K562 (cell line): Measurements from ENCODE around the gene CARMIL3.

Source experiments
- ARHGAP35 ChIP-seq: fragments of 450-650 bp; IDR thresholded peaks from 2 replicates; pipeline ENCODE4 v1.6.1; 2018; ENCODE audit not compliant: partially characterized antibody
- FOXA3 ChIP-seq, 2 experiments: fragments of 450-650 bp in 1 of 2; sonication (generic) in 1 of 2; formaldehyde crosslinking; IDR thresholded peaks in 1 of 2; conservative IDR thresholded peaks in 1 of 2; 2 replicates each; pipeline versions ENCODE4 v1.4.0 to v1.8.0; 2020 to 2022; ENCODE audit warnings: mild to moderate bottlenecking in 2 of 2, missing genetic modification reagents in 1 of 2
- L3MBTL2 ChIP-seq: fragments of 450-650 bp; IDR thresholded peaks from 2 replicates; pipeline ENCODE4 v1.6.1; 2016; ENCODE audit warnings: mild to moderate bottlenecking, moderate library complexity
- NFATC3 ChIP-seq: fragments of 450-650 bp; IDR thresholded peaks from 2 replicates; pipeline ENCODE4 v1.6.1; 2017; ENCODE audit warnings: mild to moderate bottlenecking
- ZNF354B ChIP-seq: fragments of 250-450 bp; sonication (Bioruptor Pico); IDR thresholded peaks from 2 replicates; pipeline ENCODE4 v1.4.0; 2020
- TF ChIP-seq, protein P1 (sequence below): fragments of 450-650 bp; conservative IDR thresholded peaks from 2 replicates; pipeline ENCODE4 v1.6.1; 2016; ENCODE audit warnings: missing genetic modification characterization, low read depth, mild to moderate bottlenecking, control low read depth, missing compliant biosample characterization
- TF ChIP-seq, protein P2 (sequence below), 2 experiments: fragments of 450-650 bp; formaldehyde crosslinking in 1 of 2; IDR thresholded peaks; 2 replicates each; pipeline versions ENCODE4 v1.4.0 to v1.6.1; 2014 to 2020; ENCODE audit warnings: mild to moderate bottlenecking in 2 of 2, borderline replicate concordance in 1 of 2, low read depth in 1 of 2
- TF ChIP-seq, protein P3 (sequence below): sonication (generic); formaldehyde crosslinking; IDR thresholded peaks from 2 replicates; pipeline ENCODE4 v1.8.0; 2022; ENCODE audit warnings: mild to moderate bottlenecking, missing genetic modification reagents

DNA sequence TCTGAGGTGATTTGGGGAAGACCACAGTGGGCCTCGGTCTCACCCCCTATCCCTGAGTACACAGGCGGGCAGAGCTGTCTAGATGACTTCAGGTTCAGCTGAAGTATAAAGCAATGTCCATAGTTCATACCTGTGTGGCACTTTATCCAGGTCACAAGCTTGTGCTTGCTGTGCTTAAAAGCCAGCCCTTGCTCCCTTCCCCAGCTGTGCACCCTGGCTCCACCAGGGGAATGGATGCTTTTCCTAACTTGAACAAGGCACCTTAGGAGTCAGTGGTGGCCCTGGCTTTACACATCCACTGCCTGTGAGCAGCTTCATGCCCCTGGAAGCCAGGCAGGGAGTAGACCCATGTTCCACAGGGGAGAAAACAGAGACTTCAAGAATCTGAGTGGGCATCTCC, 5.5 kb downstream of the CARMIL3 start:
- TF ChIP-seq, protein P1, sequence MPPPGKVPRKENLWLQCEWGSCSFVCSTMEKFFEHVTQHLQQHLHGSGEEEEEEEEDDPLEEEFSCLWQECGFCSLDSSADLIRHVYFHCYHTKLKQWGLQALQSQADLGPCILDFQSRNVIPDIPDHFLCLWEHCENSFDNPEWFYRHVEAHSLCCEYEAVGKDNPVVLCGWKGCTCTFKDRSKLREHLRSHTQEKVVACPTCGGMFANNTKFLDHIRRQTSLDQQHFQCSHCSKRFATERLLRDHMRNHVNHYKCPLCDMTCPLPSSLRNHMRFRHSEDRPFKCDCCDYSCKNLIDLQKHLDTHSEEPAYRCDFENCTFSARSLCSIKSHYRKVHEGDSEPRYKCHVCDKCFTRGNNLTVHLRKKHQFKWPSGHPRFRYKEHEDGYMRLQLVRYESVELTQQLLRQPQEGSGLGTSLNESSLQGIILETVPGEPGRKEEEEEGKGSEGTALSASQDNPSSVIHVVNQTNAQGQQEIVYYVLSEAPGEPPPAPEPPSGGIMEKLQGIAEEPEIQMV (tag): no peak
- TF ChIP-seq ARHGAP35 (no peak), ZNF354B (CRISPR knock-in tag) (no peak), NFATC3 (no peak), FOXA3 (CRISPR knock-in tag; conservative IDR thresholded peaks at IDR 0.05 in 1 of 2, IDR thresholded peaks at IDR 0.05 in 1 of 2) (no peak), L3MBTL2 (no peak)
- TF ChIP-seq, protein P2, sequence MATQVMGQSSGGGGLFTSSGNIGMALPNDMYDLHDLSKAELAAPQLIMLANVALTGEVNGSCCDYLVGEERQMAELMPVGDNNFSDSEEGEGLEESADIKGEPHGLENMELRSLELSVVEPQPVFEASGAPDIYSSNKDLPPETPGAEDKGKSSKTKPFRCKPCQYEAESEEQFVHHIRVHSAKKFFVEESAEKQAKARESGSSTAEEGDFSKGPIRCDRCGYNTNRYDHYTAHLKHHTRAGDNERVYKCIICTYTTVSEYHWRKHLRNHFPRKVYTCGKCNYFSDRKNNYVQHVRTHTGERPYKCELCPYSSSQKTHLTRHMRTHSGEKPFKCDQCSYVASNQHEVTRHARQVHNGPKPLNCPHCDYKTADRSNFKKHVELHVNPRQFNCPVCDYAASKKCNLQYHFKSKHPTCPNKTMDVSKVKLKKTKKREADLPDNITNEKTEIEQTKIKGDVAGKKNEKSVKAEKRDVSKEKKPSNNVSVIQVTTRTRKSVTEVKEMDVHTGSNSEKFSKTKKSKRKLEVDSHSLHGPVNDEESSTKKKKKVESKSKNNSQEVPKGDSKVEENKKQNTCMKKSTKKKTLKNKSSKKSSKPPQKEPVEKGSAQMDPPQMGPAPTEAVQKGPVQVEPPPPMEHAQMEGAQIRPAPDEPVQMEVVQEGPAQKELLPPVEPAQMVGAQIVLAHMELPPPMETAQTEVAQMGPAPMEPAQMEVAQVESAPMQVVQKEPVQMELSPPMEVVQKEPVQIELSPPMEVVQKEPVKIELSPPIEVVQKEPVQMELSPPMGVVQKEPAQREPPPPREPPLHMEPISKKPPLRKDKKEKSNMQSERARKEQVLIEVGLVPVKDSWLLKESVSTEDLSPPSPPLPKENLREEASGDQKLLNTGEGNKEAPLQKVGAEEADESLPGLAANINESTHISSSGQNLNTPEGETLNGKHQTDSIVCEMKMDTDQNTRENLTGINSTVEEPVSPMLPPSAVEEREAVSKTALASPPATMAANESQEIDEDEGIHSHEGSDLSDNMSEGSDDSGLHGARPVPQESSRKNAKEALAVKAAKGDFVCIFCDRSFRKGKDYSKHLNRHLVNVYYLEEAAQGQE (IDR thresholded peaks at IDR 0.05; ENCODE audit: borderline replicate concordance): no peak
- TF ChIP-seq, protein P2 (CRISPR knock-in tag; IDR thresholded peaks at IDR 0.05; ENCODE audit: low read depth): no peak
- TF ChIP-seq, protein P3, sequence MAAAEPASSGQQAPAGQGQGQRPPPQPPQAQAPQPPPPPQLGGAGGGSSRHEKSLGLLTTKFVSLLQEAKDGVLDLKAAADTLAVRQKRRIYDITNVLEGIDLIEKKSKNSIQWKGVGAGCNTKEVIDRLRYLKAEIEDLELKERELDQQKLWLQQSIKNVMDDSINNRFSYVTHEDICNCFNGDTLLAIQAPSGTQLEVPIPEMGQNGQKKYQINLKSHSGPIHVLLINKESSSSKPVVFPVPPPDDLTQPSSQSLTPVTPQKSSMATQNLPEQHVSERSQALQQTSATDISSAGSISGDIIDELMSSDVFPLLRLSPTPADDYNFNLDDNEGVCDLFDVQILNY (CRISPR knock-in tag): no peak
